PC-9 (cell line): ENCODE results near the gene DNAJB12. TPM values are rescaled to one million over a fixed set of nuclear protein-coding genes. Genes with fewer than 3 reads are reported as not detected.
A peak's percentile ranks its signal among the peaks of the same experiment; 100 is the strongest.
"Not testable (repeated sequence)": the region's sequence is repeated elsewhere in the genome, so short reads cannot be mapped to it uniquely, and the experiment has no call there.

Experiments
- BruUV-seq: library from RNA; stranded (reverse); fragments of 400-500 nt; replicated peaks from 2 replicates; lab custom pipeline; 2021; lab: Mats Ljungman, UMichigan
- CTCF ChIA-PET: fragments of 300-600 bp; sonication (Branson Sonifier 250); formaldehyde crosslinking; loops from one replicate; lab custom pipeline; 2022; ENCODE audit warnings: antibody characterized with exemption; lab: Charles Lee
- POLR2A ChIA-PET: fragments of 300-600 bp; sonication (Branson Sonifier 250); formaldehyde crosslinking; loops from one replicate; lab custom pipeline; 2022; ENCODE audit warnings: antibody characterized with exemption; ENCODE audit not compliant: unreplicated experiment; lab: Charles Lee
- DNase-seq, 2 experiments: peaks; one replicate each; pipeline versions ENCODE4 v3.0.0 to v3.0.0-alpha.2; 2015 to 2022; ENCODE audit warnings: mixed read lengths in 1 of 2
- H2AFZ ChIP-seq: fragments of 200-600 bp; sonication (generic); 2 replicates; pipeline ENCODE4 v1.8.1; 2017; ENCODE audit warnings: antibody characterized with exemption
- H3F3A ChIP-seq: fragments of 200-600 bp; sonication (generic); 2 replicates; pipeline ENCODE4 v1.8.1; 2017; ENCODE audit warnings: antibody characterized with exemption, mild to moderate bottlenecking, low read depth; ENCODE audit not compliant: insufficient read depth
- H3K27ac ChIP-seq: fragments of 200-600 bp; sonication (generic); 2 replicates; pipeline ENCODE4 v1.6.1; 2016; ENCODE audit warnings: mixed run types
- H3K27me3 ChIP-seq: fragments of 200-600 bp; sonication (generic); 2 replicates; pipeline ENCODE4 v1.6.1; 2016; ENCODE audit warnings: low read depth, mixed run types; ENCODE audit not compliant: insufficient read depth
- H3K36me3 ChIP-seq: fragments of 200-600 bp; sonication (generic); 2 replicates; pipeline ENCODE4 v1.6.1; 2016; ENCODE audit warnings: low read depth, mixed run types
- H3K4me1 ChIP-seq: fragments of 200-600 bp; sonication (generic); replicated peaks from 2 replicates; pipeline ENCODE4 v1.6.1; 2016; ENCODE audit warnings: mixed run types; ENCODE audit not compliant: insufficient read depth
- H3K4me2 ChIP-seq: fragments of 200-600 bp; sonication (generic); 2 replicates; pipeline ENCODE4 v1.6.1; 2017; ENCODE audit warnings: mixed run types
- H3K4me3 ChIP-seq: fragments of 200-600 bp; sonication (generic); 2 replicates; pipeline ENCODE4 v1.6.1; 2016; ENCODE audit warnings: mixed run types
- H3K79me2 ChIP-seq: fragments of 200-600 bp; sonication (generic); 2 replicates; pipeline ENCODE4 v1.6.1; 2017; ENCODE audit warnings: low read depth, mixed run types
- H3K9me2 ChIP-seq: fragments of 200-600 bp; sonication (generic); 2 replicates; pipeline ENCODE4 v1.8.1; 2017; ENCODE audit warnings: mild to moderate bottlenecking; ENCODE audit not compliant: insufficient read depth
- H3K9me3 ChIP-seq: fragments of 200-600 bp; sonication (generic); 2 replicates; pipeline ENCODE4 v1.8.1; 2016; ENCODE audit warnings: low read depth; ENCODE audit not compliant: insufficient read depth
- H4K20me1 ChIP-seq: fragments of 200-600 bp; sonication (generic); 2 replicates; pipeline ENCODE4 v1.8.1; 2017; ENCODE audit not compliant: insufficient read depth
- EZH2 ChIP-seq: fragments of 200-600 bp; sonication (generic); IDR thresholded peaks from 2 replicates; pipeline ENCODE4 v1.8.0; 2017; ENCODE audit warnings: antibody characterized with exemption, low read depth
- intact Hi-C: fragments of 100-400 bp; cut with micrococcal nuclease; formaldehyde crosslinking; loops from one replicate; pipeline ENCODE4 v1.10.0; 2022; ENCODE audit not compliant: unreplicated experiment
- total RNA-seq: library from RNA; stranded (reverse); gene quantifications from 2 replicates; pipeline ENCODE4 v1.2.3, GENCODE V29; 2021
- TF ChIP-seq, protein P1 (sequence below): fragments of 200-600 bp; sonication (generic); conservative IDR thresholded peaks from 2 replicates; pipeline ENCODE4 v1.6.1; 2017; ENCODE audit warnings: mixed run types, antibody characterized with exemption, mild to moderate bottlenecking, moderate library complexity

Gene DNAJB12
- total RNA-seq, 1 experiment from 2014 or later = 46.9 TPM

DNA sequence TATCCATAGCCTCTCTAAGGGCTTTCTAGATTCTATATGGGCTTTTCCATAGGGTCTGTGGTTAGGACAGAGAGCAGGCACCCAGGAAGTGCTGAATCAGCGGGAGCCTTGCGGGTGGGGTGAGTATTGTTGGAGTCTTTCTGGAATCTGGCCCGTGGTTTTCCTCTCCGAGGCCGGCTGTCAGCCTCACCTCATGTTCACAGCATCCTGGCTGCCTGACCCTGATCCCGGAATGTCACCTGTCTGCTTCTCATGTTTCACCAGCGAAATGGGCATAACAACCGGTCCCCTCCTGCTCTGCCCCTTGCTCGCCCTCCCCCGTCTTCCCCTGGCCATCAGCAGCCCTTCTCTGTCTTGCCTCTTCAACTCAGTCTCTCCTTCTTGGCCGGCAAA lies 44.5 kb downstream of the DNAJB12 start:
- Histone ChIP-seq H3K9me3 (no peaks in the 10 kb centered on the region), H3K4me2 (peak overlapping the region; percentile 80), H3K4me1 (peaks cover 74% of the 10 kb centered on the region), H3K79me2 (no peaks in the 10 kb centered on the region), H3K27me3 (no peaks in the 10 kb centered on the region), H4K20me1 (no peaks in the 10 kb centered on the region), H3K36me3 (no peaks in the 10 kb centered on the region), H3F3A (peaks cover 72% of the 10 kb centered on the region), H3K27ac (peak overlapping the region; percentile 93), H3K4me3 (peak overlapping the region; percentile 43; the same call in 1 of the 2 replicates), H3K9me2 (no peaks in the 10 kb centered on the region), H2AFZ (peak overlapping the region; percentile 37; the same call in 1 of the 2 replicates)
- peak; percentile 85 to 87 for DNase-seq
- intact Hi-C loops = loop anchor here (1.0 kb wide), 1 partner anchor 12 kb away; no protein-coding TSS in a partner anchor
- BruUV-seq = TSS peak; percentile 76
- CTCF ChIA-PET = no interaction called here
- TF ChIP-seq, protein P1, sequence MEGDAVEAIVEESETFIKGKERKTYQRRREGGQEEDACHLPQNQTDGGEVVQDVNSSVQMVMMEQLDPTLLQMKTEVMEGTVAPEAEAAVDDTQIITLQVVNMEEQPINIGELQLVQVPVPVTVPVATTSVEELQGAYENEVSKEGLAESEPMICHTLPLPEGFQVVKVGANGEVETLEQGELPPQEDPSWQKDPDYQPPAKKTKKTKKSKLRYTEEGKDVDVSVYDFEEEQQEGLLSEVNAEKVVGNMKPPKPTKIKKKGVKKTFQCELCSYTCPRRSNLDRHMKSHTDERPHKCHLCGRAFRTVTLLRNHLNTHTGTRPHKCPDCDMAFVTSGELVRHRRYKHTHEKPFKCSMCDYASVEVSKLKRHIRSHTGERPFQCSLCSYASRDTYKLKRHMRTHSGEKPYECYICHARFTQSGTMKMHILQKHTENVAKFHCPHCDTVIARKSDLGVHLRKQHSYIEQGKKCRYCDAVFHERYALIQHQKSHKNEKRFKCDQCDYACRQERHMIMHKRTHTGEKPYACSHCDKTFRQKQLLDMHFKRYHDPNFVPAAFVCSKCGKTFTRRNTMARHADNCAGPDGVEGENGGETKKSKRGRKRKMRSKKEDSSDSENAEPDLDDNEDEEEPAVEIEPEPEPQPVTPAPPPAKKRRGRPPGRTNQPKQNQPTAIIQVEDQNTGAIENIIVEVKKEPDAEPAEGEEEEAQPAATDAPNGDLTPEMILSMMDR = no peak
- TF ChIP-seq EZH2 = no peak
- POLR2A ChIA-PET = no interaction called here

DNA sequence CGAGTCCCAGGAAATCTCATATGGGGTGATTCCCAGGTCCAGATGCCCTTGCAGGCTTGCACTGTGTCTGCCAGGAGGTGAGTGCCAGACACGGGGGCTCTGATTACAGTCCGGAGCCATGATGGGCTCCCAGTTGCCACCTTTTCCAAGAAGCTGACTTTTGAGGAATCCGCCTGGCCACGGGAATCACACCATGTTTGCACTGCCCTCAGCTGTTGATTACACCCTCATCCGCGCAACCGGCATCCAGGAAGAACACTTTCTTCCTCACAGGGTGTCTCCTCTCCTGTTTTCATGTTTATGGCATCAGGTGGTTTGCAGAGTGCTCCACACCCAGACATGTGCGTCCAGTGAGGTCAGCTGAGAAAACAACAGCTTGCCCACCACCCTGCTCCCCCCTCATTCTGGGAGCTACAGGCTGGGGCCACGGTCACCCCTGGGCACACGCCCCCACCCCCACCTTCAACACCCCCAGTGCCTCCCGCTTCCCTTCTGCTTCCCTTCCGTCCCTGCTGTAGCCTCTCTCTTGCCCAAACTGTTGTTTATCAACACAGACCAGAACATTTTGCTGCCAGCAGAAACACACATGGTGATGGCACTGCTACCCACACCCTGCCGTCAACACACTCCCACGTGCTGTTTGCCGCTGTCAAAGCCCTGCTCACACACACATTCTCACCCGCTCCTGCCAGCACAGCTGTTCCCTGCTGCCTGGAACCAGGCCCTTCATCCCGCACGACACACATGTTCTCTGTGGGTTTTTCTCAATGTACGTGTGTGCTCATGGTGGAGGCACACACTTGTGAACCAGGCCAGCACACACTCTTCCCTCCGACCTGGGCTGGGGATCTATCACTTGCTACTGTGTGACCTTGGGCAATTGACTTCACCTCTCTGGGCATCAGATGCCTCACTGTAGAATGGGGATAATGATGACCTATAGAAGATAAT lies 45.2 kb downstream of the DNAJB12 start:
- no peaks in the 10 kb centered on the region for H3K9me3 ChIP-seq
- H3K4me2 ChIP-seq = peak overlapping the region; percentile 80
- H3K4me1 ChIP-seq = peaks cover 67% of the 10 kb centered on the region
- H3K27me3 ChIP-seq = no peaks in the 10 kb centered on the region
- H3K36me3 ChIP-seq = no peaks in the 10 kb centered on the region
- intact Hi-C loops = loop anchor here (1.0 kb wide), 1 partner anchor 11 kb away; no protein-coding TSS in a partner anchor
- no TSS peak for BruUV-seq
- POLR2A ChIA-PET = interaction anchor here (0.6 kb wide), 1 partner anchor 12 kb away, joined by 34 read pairs; no protein-coding TSS in a partner anchor
- H3K27ac ChIP-seq = peak overlapping the region; percentile 93
- H3K4me3 ChIP-seq = 0 out of 2 replicates have a peak overlapping the region, but pooled peaks have one; percentile 7
- no peaks in the 10 kb centered on the region for H4K20me1 ChIP-seq
- peaks cover 66% of the 10 kb centered on the region for H3F3A ChIP-seq
- TF ChIP-seq, protein P1 = no peak
- no peak for TF ChIP-seq EZH2
- H3K9me2 ChIP-seq = no peaks in the 10 kb centered on the region
- no peak overlapping the region for H2AFZ ChIP-seq
- CTCF ChIA-PET = interaction anchor here (0.7 to 1.5 kb wide), 2 partner anchors 14 to 20 kb away, joined by 3 to 9 read pairs; no protein-coding TSS in a partner anchor
- no peaks in the 10 kb centered on the region for H3K79me2 ChIP-seq
- no peak for DNase-seq

DNA sequence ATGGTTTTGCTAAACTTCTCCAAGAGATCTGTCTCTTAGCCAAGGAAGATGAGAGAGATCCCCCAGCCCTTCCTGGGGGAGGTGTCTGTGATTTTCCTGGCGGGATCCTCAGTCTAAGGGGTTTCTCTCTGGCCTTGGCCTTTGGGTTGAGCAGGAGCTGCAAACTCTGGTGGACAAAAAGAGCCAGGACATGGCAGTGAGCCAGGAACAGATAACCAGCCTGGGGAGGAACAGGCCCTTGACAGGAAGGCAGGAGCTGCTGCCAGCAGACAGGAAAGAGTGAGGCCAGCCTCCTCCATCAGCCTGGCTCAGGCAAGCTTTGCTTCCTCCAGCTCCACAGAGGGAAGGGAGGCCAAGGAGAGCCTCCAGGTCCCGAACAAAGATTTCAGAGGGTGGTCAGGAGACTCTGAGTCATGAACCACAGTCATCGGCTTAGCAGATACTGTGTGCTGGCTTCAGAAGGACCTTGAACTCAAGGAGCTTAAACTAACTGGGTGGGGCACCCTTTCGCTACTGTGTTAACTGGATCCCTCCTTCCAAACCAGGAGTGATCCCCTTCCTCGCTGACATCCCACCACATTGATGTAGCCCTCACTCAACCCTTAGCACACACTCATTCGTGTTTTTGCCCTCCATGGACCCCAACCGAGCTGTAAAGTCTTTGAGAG lies 46.3 kb downstream of the DNAJB12 start:
- no peaks in the 10 kb centered on the region for H3K9me2 ChIP-seq
- no TSS peak for BruUV-seq
- ChIA-PET POLR2A (interaction anchor here (0.5 kb wide), 1 partner anchor 92 kb away, joined by 5 read pairs; the partner anchor contains the start of gene ASCC1), CTCF (interaction anchor here (0.7 to 1.5 kb wide), 2 partner anchors 15 to 21 kb away, joined by 3 to 9 read pairs; no protein-coding TSS in a partner anchor)
- H3K36me3 ChIP-seq = no peaks in the 10 kb centered on the region
- H3K79me2 ChIP-seq = no peaks in the 10 kb centered on the region
- peaks cover 58% of the 10 kb centered on the region for H3F3A ChIP-seq
- H3K4me1 ChIP-seq = peaks cover 59% of the 10 kb centered on the region
- H3K27ac ChIP-seq = peak overlapping the region; percentile 93
- TF ChIP-seq, protein P1 = no peak
- TF ChIP-seq EZH2 = no peak
- no peak overlapping the region for H3K4me3 ChIP-seq
- peak overlapping the region; percentile 4; the same call in 1 of the 2 replicates for H2AFZ ChIP-seq
- no peaks in the 10 kb centered on the region for H4K20me1 ChIP-seq
- peak; percentile 52 to 83 for DNase-seq
- intact Hi-C loops = no loop called here
- H3K4me2 ChIP-seq = peak overlapping the region; percentile 80
- H3K27me3 ChIP-seq = no peaks in the 10 kb centered on the region
- H3K9me3 ChIP-seq = no peaks in the 10 kb centered on the region

DNA sequence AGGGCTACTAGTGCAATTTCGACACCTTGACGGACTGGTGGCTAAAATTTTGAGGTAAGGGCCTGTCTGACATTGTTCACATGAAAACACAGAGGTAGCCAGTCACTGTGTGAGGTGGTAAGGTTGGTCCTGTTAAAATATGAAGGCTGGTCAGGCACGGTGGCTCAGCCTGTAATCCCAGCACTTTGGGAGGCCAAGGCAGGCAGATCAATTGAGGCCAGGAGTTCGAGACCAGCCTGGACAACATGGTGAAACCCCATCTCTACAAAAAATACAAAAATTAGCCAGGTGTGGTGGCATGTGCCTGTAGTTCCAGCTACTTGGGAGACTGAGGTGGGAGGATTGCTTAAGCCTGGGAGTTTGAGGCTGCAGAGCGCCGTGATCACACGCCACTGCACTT lies 47.0 kb downstream of the DNAJB12 start:
- POLR2A ChIA-PET, BruUV-seq, H4K20me1 ChIP-seq, H3K9me2 ChIP-seq, intact Hi-C loops, DNase-seq, H3K36me3 ChIP-seq, H3K27me3 ChIP-seq, H3K79me2 ChIP-seq, H3K9me3 ChIP-seq, H2AFZ ChIP-seq, H3K4me3 ChIP-seq: not testable (repeated sequence)
- peaks cover 55% of the 10 kb centered on the region for H3F3A ChIP-seq
- CTCF ChIA-PET = interaction anchor here (0.7 kb wide), 1 partner anchor 35 kb away, joined by 4 read pairs; no protein-coding TSS in a partner anchor
- peak overlapping the region; percentile 80 for H3K4me2 ChIP-seq
- H3K4me1 ChIP-seq = peaks cover 54% of the 10 kb centered on the region
- H3K27ac ChIP-seq = peak overlapping the region; percentile 93
